Forelimb muscle (tissue), 1 donor: ENCODE measurements around the gene ZNF90. TPM values are rescaled to one million over a fixed set of nuclear protein-coding genes. Genes with fewer than 3 reads are reported as not detected.
"Not testable (repeated sequence)": the region's sequence is repeated elsewhere in the genome, so short reads cannot be mapped to it uniquely, and the experiment has no call there.

Experiments
- DNase-seq: peaks from one replicate; pipeline ENCODE4 v3.0.0-alpha.2; 2013; ENCODE audit warnings: low read depth
- polyA plus RNA-seq: library from polyadenylated mRNA; unstranded; fragments of 120-200 nt; gene quantifications from one replicate; pipeline ENCODE4 v1.2.1, GENCODE V29; 2013; ENCODE audit not compliant: insufficient read length

ZNF90 gene
- polyA plus RNA-seq, 1 donor: 4.2 TPM

- DNase-seq: no peak
Measured at GRCh38 chr19:20103091-20103740, 25.4 kb downstream of the ZNF90 start.

- DNase-seq: no peak
Measured at GRCh38 chr19:20107301-20107700, 29.5 kb downstream of the ZNF90 start.

DNA sequence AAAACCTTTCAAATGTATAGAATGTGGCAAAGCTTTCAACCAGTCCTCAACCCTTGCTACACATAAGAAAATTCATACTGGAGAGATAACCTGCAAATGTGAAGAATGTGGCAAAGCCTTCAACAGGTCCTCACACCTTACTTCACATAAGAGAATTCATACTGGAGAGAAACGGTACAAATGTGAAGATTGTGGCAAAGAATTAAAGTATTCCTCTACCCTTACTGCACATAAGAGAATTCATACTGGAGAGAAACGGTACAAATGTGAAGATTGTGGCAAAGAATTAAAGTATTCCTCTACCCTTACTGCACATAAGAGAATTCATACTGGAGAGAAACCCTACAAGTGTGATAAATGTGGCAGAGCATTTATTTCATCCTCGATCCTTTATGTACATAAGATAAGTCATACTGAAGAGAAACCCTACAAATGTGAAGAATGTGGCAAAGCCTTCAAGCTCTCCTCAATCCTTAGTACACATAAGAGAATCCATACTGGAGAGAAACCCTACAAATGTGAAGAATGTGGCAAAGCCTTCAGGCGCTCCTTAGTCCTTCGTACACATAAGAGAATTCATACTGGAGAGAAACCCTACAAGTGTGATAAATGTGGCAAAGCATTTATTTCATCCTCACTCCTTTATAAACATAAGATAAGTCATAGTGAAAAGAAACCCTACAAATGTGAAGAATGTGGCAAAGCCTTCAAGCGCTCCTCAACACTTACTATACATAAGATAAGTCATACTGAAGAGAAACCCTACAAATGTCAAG, 40.5 kb downstream of the ZNF90 start:
- not testable (repeated sequence) for DNase-seq

DNA sequence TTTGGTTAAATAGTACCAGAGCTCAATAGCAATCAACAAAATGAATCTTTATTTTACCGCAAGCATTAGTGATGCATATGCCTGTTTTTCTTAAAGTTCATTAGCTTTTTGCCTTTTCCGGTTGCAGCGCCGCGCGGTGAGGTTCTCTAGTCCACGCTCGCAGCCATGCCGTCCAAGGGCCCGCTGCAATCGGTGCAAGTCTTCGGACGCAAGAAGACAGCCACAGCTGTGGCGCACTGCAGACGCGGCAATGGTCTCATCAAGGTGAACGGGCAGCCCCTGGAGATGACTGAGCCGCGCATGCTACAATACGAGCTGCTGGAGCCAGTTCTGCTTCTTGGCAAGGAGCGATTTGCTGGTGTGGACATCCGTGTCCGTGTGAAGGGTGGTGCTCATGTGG, 47.1 kb downstream of the ZNF90 start:
- DNase-seq: no peak

GRCh38 chr19:20132933-20133332, 55.1 kb downstream of the ZNF90 start:
- not testable (repeated sequence) for DNase-seq

GRCh38 chr19:20137714-20138113, 59.9 kb downstream of the ZNF90 start:
- DNase-seq: not testable (repeated sequence)

DNA sequence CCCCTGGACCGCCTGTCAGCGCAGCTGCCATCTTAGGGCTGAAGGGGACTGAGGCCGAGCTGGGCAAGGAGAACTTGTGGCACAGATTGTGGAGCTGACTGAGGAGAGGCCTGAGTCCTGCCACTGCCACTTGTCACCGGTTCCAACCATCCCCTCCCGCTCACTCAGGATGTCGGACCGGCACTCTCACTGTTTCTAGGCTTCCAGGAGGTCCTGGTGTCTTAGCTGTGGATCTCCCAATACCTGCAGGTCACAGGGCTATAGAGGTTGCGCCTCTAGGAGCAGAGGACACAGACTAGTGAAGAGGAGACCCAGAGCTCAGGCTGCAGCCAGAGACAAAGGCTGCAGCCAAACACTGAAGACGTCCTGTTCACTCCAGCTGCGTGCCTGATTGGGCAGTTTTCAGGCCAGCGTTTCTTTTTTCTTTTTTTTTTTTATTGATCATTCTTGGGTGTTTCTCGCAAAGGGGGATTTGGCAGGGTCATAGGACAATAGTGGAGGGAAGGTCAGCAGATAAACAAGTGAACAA, 73.9 kb downstream of the ZNF90 start:
- DNase-seq: no peak

DNA sequence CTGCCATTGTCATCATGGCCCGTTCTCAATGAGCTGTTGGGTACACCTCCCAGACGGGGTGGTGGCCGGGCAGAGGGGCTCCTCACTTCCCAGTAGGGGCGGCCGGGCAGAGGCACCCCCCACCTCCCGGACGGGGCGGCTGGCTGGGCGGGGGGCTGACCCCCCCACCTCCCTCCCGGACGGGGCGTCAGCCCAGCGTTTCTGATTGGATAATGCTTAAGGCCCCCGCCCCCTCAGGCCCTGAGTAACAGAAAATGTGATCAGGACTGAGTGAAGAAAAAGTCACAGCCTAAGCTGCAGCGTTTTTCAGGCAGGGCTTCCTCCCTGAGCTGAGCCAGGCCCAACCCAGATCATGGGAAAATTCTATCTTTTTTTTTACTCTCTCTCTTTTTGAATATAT, 74.7 kb downstream of the ZNF90 start:
- DNase-seq: not testable (repeated sequence)

DNA sequence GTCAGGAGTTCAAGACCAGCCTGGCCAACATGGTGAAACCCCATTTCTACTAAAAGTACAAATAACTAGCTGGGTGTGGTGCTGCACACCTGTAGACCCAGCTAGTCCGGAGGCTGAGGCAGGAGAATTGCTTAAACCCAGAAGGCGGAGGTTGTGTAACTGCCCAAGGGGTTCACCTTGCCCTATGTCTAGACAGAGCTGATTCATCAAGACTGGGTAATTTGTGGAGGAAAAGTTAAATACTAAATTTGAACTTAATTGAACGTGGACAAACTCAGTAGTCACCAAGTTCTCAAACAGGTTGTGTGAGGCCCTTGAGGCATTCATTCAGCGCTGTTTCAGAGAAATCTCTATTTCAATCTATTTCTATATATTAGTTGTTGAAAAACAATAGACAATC, 75.5 kb downstream of the ZNF90 start:
- DNase-seq: no peak

- DNase-seq: no peak
Measured at GRCh38 chr19:20154636-20155035, 76.8 kb downstream of the ZNF90 start.

DNA sequence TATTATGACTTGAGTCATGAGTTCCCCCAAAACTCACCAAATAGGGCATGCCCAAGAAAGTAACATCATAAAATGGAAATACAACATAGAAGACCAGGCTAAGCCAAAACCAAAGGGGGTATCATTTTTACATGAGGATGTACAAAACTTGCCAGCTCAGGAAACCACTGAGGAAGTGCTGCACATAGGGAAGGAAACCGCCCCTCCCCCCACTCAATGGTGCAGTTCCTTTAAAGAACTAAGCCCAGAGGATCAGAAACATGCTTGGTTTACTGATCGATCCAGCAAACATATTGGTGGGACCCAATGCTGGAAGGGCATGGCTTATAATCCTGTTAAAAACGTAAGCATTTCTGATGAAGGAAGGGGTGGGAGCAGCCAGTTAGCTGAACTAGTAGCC, 85.0 kb downstream of the ZNF90 start:
- DNase-seq: no peak

DNA sequence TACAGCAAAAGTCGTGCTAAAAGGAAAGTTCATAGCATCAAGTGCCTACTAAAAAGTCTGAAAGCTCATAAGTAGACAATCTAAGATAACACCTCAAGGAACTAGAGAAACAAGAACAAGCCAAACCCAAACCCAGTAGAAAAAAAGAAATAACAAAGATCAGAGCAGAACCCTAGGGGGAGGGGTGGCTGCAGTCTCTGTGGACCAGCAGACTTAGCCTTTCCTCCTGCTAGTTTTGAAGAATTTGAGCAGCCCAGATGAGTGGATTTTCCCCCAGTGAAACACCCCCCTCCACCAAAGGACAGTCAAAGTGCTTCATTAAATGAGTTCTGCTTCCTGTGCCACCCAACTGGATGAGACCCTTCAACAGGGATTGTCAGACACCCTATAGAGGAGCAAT, 86.7 kb downstream of the ZNF90 start:
- DNase-seq: no peak

GRCh38 chr19:20165971-20166592, 88.3 kb downstream of the ZNF90 start:
- no peak for DNase-seq

GRCh38 chr19:20167020-20167644, 89.3 kb downstream of the ZNF90 start, which contains the start of gene ZNF486:
TSS of gene ZNF486 (plus strand) at chr19:20167214. CDS start at chr19:20167331, 117 bp downstream.
- DNase-seq: peak; percentile 93

- no peak for DNase-seq
Measured at GRCh38 chr19:20167651-20168122, 89.9 kb downstream of the ZNF90 start.

Other genes with a start within 250 kb of the ZNF90 start
- 12.4 TPM for gene ZNF253, start 212.1 kb upstream of the ZNF90 start, polyA plus RNA-seq
- gene ZNF93, start 177.1 kb upstream of the ZNF90 start, polyA plus RNA-seq: 11.5 TPM
- 6.0 TPM for gene ZNF682, start 38.5 kb upstream of the ZNF90 start, polyA plus RNA-seq
- gene ZNF486, start 89.2 kb downstream of the ZNF90 start, polyA plus RNA-seq: 5.2 TPM